ENCODE measurements around the gene CARMIL3.

The CARMIL3 gene

GRCh38 chr14:24075485-24076301, 23.9 kb downstream of the CARMIL3 start:
- DNase-seq (ENCODE audit: low read depth in 2 of 2, low spot score in 1 of 2), result no peak

GRCh38 chr14:24076302-24076601, 24.4 kb downstream of the CARMIL3 start:
- no peak for DNase-seq (ENCODE audit: low read depth in 2 of 2, low spot score in 1 of 2)

GRCh38 chr14:24077086-24077485, 25.3 kb downstream of the CARMIL3 start:
- DNase-seq (ENCODE audit: low read depth in 2 of 2, low spot score in 1 of 2), result no peak

GRCh38 chr14:24078146-24078545, 26.3 kb downstream of the CARMIL3 start:
- no peak for DNase-seq (ENCODE audit: low read depth in 2 of 2, low spot score in 1 of 2)

GRCh38 chr14:24079491-24080141, 27.8 kb downstream of the CARMIL3 start:
- DNase-seq (ENCODE audit: low read depth in 2 of 2, low spot score in 1 of 2), result no peak

GRCh38 chr14:24080142-24080530, 28.3 kb downstream of the CARMIL3 start:
- no peak for DNase-seq (ENCODE audit: low read depth in 2 of 2, low spot score in 1 of 2)

GRCh38 chr14:24080888-24081738, 29.3 kb downstream of the CARMIL3 start:
- DNase-seq (ENCODE audit: low read depth in 2 of 2, low spot score in 1 of 2), result peak; percentile 31 to 32

GRCh38 chr14:24081739-24082211, 30.0 kb downstream of the CARMIL3 start:
- no peak for DNase-seq (ENCODE audit: low read depth in 2 of 2, low spot score in 1 of 2)

- DNase-seq (ENCODE audit: low read depth in 2 of 2, low spot score in 1 of 2), result no peak
These were observed 30.7 kb downstream of the CARMIL3 start for GRCh38 chr14:24082411-24083080.

GRCh38 chr14:24083462-24083861, 31.7 kb downstream of the CARMIL3 start:
- DNase-seq (ENCODE audit: low read depth in 2 of 2, low spot score in 1 of 2), result no peak

- DNase-seq (ENCODE audit: low read depth in 2 of 2, low spot score in 1 of 2), result no peak
These were observed 32.6 kb downstream of the CARMIL3 start for GRCh38 chr14:24084440-24084839.

GRCh38 chr14:24085215-24085614, 33.4 kb downstream of the CARMIL3 start:
- no peak for DNase-seq (ENCODE audit: low read depth in 2 of 2, low spot score in 1 of 2)

GRCh38 chr14:24086193-24086955, 34.6 kb downstream of the CARMIL3 start:
- DNase-seq (ENCODE audit: low read depth in 2 of 2, low spot score in 1 of 2), result no peak

- DNase-seq (ENCODE audit: low read depth in 2 of 2, low spot score in 1 of 2), result no peak
These were observed 35.2 kb downstream of the CARMIL3 start for GRCh38 chr14:24087004-24087403.

- no peak for DNase-seq (ENCODE audit: low read depth in 2 of 2, low spot score in 1 of 2)
These were observed 36.3 kb downstream of the CARMIL3 start for GRCh38 chr14:24088095-24088494.

- DNase-seq (ENCODE audit: low read depth in 2 of 2, low spot score in 1 of 2), result no peak
These were observed 38.1 kb downstream of the CARMIL3 start for GRCh38 chr14:24089890-24090289.

GRCh38 chr14:24092110-24092504, 40.3 kb downstream of the CARMIL3 start:
- no peak for DNase-seq (ENCODE audit: low read depth in 2 of 2, low spot score in 1 of 2)

GRCh38 chr14:24092505-24093206, 40.8 kb downstream of the CARMIL3 start:
- no peak for DNase-seq (ENCODE audit: low read depth in 2 of 2, low spot score in 1 of 2)

- no peak for DNase-seq (ENCODE audit: low read depth in 2 of 2, low spot score in 1 of 2)
These were observed 41.5 kb downstream of the CARMIL3 start for GRCh38 chr14:24093207-24093900.
